Vagina (tissue), 2 donors: ENCODE results near the gene POU2AF2.
"Not testable (repeated sequence)": the region's sequence is repeated elsewhere in the genome, so short reads cannot be mapped to it uniquely, and the experiment has no call there.

ENCODE experiments used
- POLR2AphosphoS5 ChIP-seq, 2 donors: sonication (generic); formaldehyde crosslinking; IDR thresholded peaks; one replicate each; pipeline ENCODE4 v1.9.0; 2017; ENCODE audit warnings: antibody characterized with exemption in 2 of 2, mild to moderate bottlenecking in 2 of 2, low read depth in 1 of 2; ENCODE audit not compliant: insufficient read depth in 1 of 2
- TF ChIP-seq, protein P1 (sequence below), 3 experiments: fragments of 450-650 bp in 2 of 3; fragments of 200-600 bp in 1 of 3; sonication (generic) in 1 of 3; IDR thresholded peaks; one replicate each; pipeline ENCODE4 v1.5.1; 2017 to 2019; ENCODE audit warnings: antibody characterized with exemption in 3 of 3, mild to moderate bottlenecking in 2 of 3, moderate library complexity in 2 of 3

DNA sequence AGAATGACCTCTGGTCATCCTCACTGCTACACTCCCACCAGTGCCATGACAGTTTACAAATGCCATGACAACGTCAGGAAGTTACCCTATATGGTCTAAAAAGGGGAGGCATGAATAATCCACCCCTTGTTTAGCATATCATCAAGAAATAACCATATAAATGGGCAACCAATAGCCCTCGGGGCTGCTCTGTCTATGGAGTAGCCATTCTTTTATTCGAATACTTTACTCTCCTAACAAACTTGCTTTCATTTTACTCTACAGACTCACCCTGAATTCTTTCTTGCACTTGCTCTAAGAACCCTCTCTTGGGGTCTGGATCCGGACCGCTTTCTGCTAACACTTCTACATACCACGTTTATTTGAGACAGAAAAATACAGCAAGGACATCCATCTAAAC is 74.7 kb downstream of the POU2AF2 start:
- not testable (repeated sequence) for TF ChIP-seq POLR2AphosphoS5 (IDR thresholded peaks at IDR 0.05; ENCODE audit: insufficient read depth in 1 of 2, low read depth in 1 of 2)
- TF ChIP-seq, protein P1, sequence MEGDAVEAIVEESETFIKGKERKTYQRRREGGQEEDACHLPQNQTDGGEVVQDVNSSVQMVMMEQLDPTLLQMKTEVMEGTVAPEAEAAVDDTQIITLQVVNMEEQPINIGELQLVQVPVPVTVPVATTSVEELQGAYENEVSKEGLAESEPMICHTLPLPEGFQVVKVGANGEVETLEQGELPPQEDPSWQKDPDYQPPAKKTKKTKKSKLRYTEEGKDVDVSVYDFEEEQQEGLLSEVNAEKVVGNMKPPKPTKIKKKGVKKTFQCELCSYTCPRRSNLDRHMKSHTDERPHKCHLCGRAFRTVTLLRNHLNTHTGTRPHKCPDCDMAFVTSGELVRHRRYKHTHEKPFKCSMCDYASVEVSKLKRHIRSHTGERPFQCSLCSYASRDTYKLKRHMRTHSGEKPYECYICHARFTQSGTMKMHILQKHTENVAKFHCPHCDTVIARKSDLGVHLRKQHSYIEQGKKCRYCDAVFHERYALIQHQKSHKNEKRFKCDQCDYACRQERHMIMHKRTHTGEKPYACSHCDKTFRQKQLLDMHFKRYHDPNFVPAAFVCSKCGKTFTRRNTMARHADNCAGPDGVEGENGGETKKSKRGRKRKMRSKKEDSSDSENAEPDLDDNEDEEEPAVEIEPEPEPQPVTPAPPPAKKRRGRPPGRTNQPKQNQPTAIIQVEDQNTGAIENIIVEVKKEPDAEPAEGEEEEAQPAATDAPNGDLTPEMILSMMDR (IDR thresholded peaks at IDR 0.05), result not testable (repeated sequence)
